Left lung (tissue), 10 donors: ENCODE results near the gene EME1. TPM values are rescaled to one million over a fixed set of nuclear protein-coding genes. Genes with fewer than 3 reads are reported as not detected.

Source experiments
- ATAC-seq: fragments of 200-7000 bp; cut with Tn5 transposase; one replicate; pipeline ENCODE4 v1.9.1; 2020; ENCODE audit warnings: moderate library complexity
- DNase-seq, 4 donors: peaks; one replicate each; pipeline ENCODE4 v3.0.0-alpha.2; 2013 to 2020
- H3K27ac ChIP-seq, 2 donors: fragments of 200-600 bp; sonication (generic) in 1 of 2; one replicate each; pipeline versions ENCODE4 v1.5.0 to v1.8.0; 2020 to 2021
- H3K27me3 ChIP-seq, 2 donors: fragments of 200-600 bp; sonication (generic) in 1 of 2; one replicate each; pipeline versions ENCODE4 v1.5.0 to v1.8.0; 2020 to 2021
- H3K36me3 ChIP-seq, 2 donors: fragments of 200-600 bp; sonication (generic) in 1 of 2; one replicate each; pipeline versions ENCODE4 v1.5.0 to v1.8.0; 2020 to 2021
- H3K4me1 ChIP-seq, 2 donors: fragments of 200-600 bp; one replicate each; pipeline ENCODE4 v1.8.0; 2021
- H3K4me3 ChIP-seq, 2 donors: fragments of 200-600 bp; sonication (generic) in 1 of 2; one replicate each; pipeline versions ENCODE4 v1.5.0 to v1.8.0; 2020 to 2021; ENCODE audit warnings: mild to moderate bottlenecking in 1 of 2
- H3K9me3 ChIP-seq, 2 donors: fragments of 200-600 bp; sonication (generic) in 1 of 2; one replicate each; pipeline versions ENCODE4 v1.5.0 to v1.8.0; 2020 to 2021
- intact Hi-C, 2 donors: fragments of 100-400 bp; cut with DNase I; formaldehyde crosslinking; loops; one replicate each; pipeline versions ENCODE4 v1.11.2 to v1.14.2; 2022
- polyA plus RNA-seq, 6 donors: library from polyadenylated mRNA; unstranded; fragments of 120-200 nt; gene quantifications; one replicate each; pipeline ENCODE4 v1.2.1, GENCODE V29; 2013; ENCODE audit not compliant: insufficient read length in 6 of 6
- total RNA-seq, 2 donors: library from RNA; stranded (reverse); fragmentation: NEBNext Ultra II Directional; extraction: Animal tissue kit (Norgen Biotek cat#: 25700); gene quantifications; one replicate each; pipeline ENCODE4 v1.2.1, GENCODE V29; 2021
- TF ChIP-seq, protein P1 (sequence below), 2 donors: fragments of 200-600 bp; sonication (generic) in 1 of 2; IDR thresholded peaks; one replicate each; pipeline versions ENCODE4 v1.5.0 to v1.8.0; 2021; ENCODE audit warnings: antibody characterized with exemption in 2 of 2
- donor health status: DM: no; HTN: yes; CAD: no.
- donor health status: DM: no; HTN: no; CAD: no.

The EME1 gene
- total and polyA plus RNA-seq, 8 donors = 2.6 to 12.7 (median 10.0) TPM

DNA sequence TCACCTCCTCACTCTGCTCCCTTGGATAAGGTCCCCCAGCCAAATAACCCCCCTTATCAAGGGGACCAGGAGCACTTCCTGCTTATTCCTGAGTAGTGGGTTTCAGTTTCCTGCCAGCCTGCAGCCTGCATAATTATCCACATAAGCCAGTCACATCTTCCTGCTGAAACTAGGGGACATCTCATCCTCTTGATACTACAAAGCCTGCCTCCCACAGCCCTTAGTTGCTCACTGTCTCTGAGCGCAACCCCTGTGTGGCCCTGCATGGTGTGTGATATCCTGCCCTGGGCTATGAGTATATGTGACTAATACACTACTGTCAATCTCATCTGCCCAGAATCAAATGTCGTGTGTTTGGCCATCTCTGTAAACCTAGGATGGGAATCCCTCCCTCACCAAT, 35.1 kb upstream of the EME1 start:
- Histone ChIP-seq H3K36me3 (no peaks in the 10 kb centered on the region), H3K4me3 (no peak overlapping the region), H3K27ac (no peak overlapping the region), H3K9me3 (peaks cover 0 to 3% of the 10 kb centered on the region in 2 donors), H3K27me3 (peaks cover 0 to 4% of the 10 kb centered on the region in 2 donors), H3K4me1 (no peaks in the 10 kb centered on the region)
- intact Hi-C loops = no loop called here
- DNase-seq = no peak
- ATAC-seq = no peak
- TF ChIP-seq, protein P1, sequence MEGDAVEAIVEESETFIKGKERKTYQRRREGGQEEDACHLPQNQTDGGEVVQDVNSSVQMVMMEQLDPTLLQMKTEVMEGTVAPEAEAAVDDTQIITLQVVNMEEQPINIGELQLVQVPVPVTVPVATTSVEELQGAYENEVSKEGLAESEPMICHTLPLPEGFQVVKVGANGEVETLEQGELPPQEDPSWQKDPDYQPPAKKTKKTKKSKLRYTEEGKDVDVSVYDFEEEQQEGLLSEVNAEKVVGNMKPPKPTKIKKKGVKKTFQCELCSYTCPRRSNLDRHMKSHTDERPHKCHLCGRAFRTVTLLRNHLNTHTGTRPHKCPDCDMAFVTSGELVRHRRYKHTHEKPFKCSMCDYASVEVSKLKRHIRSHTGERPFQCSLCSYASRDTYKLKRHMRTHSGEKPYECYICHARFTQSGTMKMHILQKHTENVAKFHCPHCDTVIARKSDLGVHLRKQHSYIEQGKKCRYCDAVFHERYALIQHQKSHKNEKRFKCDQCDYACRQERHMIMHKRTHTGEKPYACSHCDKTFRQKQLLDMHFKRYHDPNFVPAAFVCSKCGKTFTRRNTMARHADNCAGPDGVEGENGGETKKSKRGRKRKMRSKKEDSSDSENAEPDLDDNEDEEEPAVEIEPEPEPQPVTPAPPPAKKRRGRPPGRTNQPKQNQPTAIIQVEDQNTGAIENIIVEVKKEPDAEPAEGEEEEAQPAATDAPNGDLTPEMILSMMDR (IDR thresholded peaks at IDR 0.05) = no peak

DNA sequence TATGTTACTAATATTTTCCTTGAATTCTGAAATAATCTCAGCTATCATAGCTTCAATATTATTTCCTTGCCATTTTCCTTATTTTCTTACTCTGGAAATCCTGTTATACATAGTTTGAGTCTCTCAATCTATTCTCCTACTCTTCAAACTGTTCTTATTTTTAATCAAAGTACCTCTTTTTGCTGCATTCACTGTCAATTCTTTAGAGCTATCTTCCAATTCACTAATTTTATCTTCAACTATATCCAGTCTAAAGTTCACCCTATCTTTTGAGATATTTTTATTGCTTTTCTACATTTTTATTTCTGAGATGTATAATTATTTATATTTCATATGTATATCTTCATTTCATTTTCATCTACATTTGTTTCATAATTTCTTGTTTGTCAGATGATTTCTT, 34.4 kb upstream of the EME1 start:
- intact Hi-C loops = no loop called here
- Histone ChIP-seq H3K9me3 (peaks cover 0 to 3% of the 10 kb centered on the region in 2 donors), H3K27ac (no peak overlapping the region), H3K27me3 (peaks cover 0 to 4% of the 10 kb centered on the region in 2 donors), H3K4me3 (no peak overlapping the region), H3K36me3 (no peaks in the 10 kb centered on the region), H3K4me1 (no peaks in the 10 kb centered on the region)
- no peak for DNase-seq
- TF ChIP-seq, protein P1 (IDR thresholded peaks at IDR 0.05) = no peak
- ATAC-seq = no peak

DNA sequence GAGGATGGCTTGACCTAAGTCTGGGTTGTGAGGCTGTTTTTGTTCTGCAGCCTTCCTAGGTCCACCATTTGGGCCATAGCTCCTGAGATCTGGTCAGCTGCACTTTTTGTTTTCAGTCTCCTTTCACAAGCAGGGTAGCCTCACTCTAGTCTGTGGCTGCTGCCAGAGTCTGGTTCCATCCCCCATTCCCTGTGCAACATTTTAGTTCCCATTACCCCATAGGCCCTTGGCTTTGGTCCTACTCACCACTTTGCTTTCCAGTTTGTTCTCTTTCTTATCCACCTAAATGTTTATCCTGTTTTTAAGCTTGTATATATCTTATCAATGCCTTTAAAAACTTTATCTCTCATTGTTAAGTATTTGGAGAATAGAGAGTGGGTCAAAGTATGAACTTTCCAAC, 33.6 kb upstream of the EME1 start:
- Histone ChIP-seq H3K4me1 (no peaks in the 10 kb centered on the region), H3K9me3 (peaks cover 0 to 3% of the 10 kb centered on the region in 2 donors), H3K27ac (no peak overlapping the region), H3K36me3 (no peaks in the 10 kb centered on the region), H3K27me3 (peaks cover 0 to 4% of the 10 kb centered on the region in 2 donors), H3K4me3 (no peak overlapping the region)
- DNase-seq (no peak), ATAC-seq (no peak)
- intact Hi-C loops = no loop called here
- TF ChIP-seq, protein P1 (IDR thresholded peaks at IDR 0.05) = no peak

DNA sequence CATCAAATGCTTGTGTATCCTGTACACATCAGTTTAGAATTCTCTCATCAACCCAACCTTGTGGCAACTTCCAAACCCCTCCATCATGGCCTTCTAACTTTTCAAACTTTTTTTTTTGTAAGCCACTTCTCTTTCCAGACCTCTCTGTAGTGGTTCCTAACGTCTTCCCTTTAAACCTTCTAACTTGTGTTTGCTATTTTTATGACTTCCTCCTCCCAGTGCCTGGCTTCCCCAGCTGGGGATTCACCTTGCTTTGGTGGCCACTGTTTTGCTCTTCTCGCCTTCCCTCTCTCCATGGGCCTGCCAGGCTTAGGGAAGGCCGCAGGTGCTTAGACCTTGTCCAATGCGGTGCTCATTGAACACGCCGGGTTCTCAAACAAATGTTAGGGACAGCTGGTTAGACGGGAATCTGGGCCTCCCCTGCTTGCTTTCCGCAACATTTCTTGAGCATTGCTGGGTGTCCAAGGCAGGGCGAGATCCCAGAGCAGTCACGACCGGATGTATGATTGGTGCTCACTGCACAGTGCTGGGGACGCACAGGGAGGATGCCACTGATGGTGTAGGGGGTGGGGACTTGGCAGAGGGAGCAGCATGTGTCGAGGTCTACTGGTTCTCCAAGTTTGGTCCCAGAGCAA, 28.2 kb upstream of the EME1 start:
- no peak overlapping the region for H3K4me3 ChIP-seq
- peaks cover 15 to 34% of the 10 kb centered on the region in 2 donors for H3K4me1 ChIP-seq
- no peaks in the 10 kb centered on the region for H3K27me3 ChIP-seq
- TF ChIP-seq, protein P1 (IDR thresholded peaks at IDR 0.05) = no peak
- no peaks in the 10 kb centered on the region for H3K9me3 ChIP-seq
- no peak for DNase-seq
- ATAC-seq = no peak
- intact Hi-C loops = no loop called here
- no peaks in the 10 kb centered on the region for H3K36me3 ChIP-seq
- H3K27ac ChIP-seq = no peak overlapping the region

DNA sequence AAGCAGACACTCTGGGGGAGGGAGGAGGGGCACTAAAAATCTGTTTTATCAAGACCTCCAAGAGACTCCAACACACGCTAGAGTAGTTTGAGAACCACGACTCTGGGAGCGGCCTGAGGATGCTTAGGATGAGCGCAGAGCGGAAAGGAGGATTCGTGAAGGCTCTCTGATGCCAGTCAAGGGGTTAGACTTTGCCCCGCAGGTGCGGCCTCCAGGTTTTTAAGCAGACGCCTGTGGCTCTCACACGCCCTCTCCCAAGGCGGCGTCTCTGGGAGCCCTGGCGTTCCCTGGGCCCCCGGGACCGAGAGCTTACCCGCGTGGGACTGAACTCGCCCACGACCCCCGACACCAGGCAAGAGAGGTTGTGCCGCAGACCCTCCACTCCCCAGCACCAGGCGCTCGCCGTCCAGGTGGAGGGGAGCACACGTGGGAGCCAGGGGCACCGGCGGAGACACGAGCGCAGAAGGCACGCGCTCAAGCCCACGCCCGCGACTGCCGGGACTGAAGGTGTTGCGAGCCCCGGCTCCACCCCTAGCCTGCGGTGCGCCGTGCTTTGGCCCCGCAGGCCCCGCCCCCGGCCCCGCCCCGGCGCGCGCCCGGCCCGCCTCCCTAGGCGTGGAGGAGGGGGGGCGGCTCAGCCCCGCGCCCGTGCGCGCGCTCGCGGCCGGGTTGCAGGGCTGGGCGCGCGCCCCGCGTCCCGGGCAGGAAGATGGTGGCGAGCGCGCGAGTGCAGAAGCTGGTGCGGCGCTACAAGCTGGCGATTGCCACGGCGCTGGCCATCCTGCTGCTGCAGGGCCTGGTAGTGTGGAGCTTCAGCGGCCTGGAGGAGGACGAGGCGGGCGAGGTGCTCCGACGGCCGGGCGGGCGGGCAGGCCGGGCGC, 27.4 kb upstream of the EME1 start, which contains the start of gene XYLT2:
TSS of gene XYLT2 (plus strand) at position 695 of the 881 bp plus-strand sequence. CDS start at position 710, 15 bp downstream.
- H3K9me3 ChIP-seq = no peaks in the 10 kb centered on the region
- H3K27me3 ChIP-seq = no peaks in the 10 kb centered on the region
- H3K27ac ChIP-seq = peak within 1 kb of the TSS in 1 of 2 donors; percentile 48
- peak; percentile 96 for ATAC-seq
- H3K36me3 ChIP-seq = no peaks in the 10 kb centered on the region
- peaks cover 15 to 34% of the 10 kb centered on the region in 2 donors for H3K4me1 ChIP-seq
- TF ChIP-seq, protein P1 (IDR thresholded peaks at IDR 0.05) = no peak
- peak; percentile 83 to 98 (median 90) for DNase-seq
- H3K4me3 ChIP-seq = peak within 1 kb of the TSS; percentile 67
- intact Hi-C loops = no loop called here
